HG02610 (cell line): ENCODE measurements around the gene REG4.

Source experiments
- ATAC-seq: cut with Tn5 transposase; IDR thresholded peaks from one replicate; pipeline ENCODE4 v1.9.1; 2021; ENCODE audit warnings: mild to moderate bottlenecking, moderate library complexity; ENCODE audit not compliant: unreplicated experiment

The REG4 gene

DNA sequence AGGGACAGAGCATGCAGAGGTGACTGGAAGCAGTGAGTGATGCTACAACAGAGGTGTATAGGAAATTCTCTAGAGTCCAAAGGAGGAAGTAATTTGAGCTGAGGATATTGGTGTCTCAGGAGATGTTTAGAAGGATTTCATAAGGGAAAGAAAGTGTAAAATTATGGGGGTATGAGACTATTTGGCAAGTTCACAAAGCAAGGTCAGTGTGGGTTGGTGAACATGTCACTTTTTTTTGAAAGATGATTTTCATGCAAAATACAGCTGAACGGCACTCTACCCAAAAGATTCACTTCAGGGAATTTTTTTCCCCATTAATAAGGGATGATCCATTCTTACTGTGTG, 66.7 kb downstream of the REG4 start:
- no peak for ATAC-seq
